ENCODE data around the gene PTRH2.

Gene PTRH2

GRCh38 chr17:59746849-59747445 lies 39.7 kb upstream of the PTRH2 start:
- Histone ChIP-seq H3K4me3 (ENCODE audit: insufficient read depth, low read depth, low read length) (no peak overlapping the region), H3K9me3 (ENCODE audit: control insufficient read depth, low read length) (no peaks in the 10 kb centered on the region), H3K27me3 (ENCODE audit: control insufficient read depth, insufficient read depth, low read length, poor library complexity, severe bottlenecking) (no peaks in the 10 kb centered on the region), H3K4me1 (ENCODE audit: control insufficient read depth, insufficient read depth, low read length) (no peaks in the 10 kb centered on the region), H3K27ac (ENCODE audit: insufficient read depth, low read depth, low read length, poor library complexity, severe bottlenecking) (no peak overlapping the region), H3K36me3 (ENCODE audit: control insufficient read depth, insufficient read depth, low read length) (peaks cover 4% of the 10 kb centered on the region)
- WGBS, 2 experiments, result 94 to 97% methylated on average over 4 of the region's 4 CpGs

GRCh38 chr17:59745040-59745439 lies 37.8 kb upstream of the PTRH2 start:
- H3K9me3 ChIP-seq (ENCODE audit: control insufficient read depth, low read length), result no peaks in the 10 kb centered on the region
- H3K27ac ChIP-seq (ENCODE audit: insufficient read depth, low read depth, low read length, poor library complexity, severe bottlenecking), result no peak overlapping the region
- no peaks in the 10 kb centered on the region for H3K27me3 ChIP-seq (ENCODE audit: control insufficient read depth, insufficient read depth, low read length, poor library complexity, severe bottlenecking)
- 100% methylated on average over 1 to 2 of the region's 2 CpGs for WGBS, 2 experiments
- no peaks in the 10 kb centered on the region for H3K4me1 ChIP-seq (ENCODE audit: control insufficient read depth, insufficient read depth, low read length)
- H3K4me3 ChIP-seq (ENCODE audit: insufficient read depth, low read depth, low read length), result no peak overlapping the region
- H3K36me3 ChIP-seq (ENCODE audit: control insufficient read depth, insufficient read depth, low read length), result peaks cover 4% of the 10 kb centered on the region

- H3K36me3 ChIP-seq (ENCODE audit: control insufficient read depth, insufficient read depth, low read length), result peaks cover 4% of the 10 kb centered on the region
- H3K4me1 ChIP-seq (ENCODE audit: control insufficient read depth, insufficient read depth, low read length), result no peaks in the 10 kb centered on the region
- H3K27ac ChIP-seq (ENCODE audit: insufficient read depth, low read depth, low read length, poor library complexity, severe bottlenecking), result no peak overlapping the region
- no peaks in the 10 kb centered on the region for H3K27me3 ChIP-seq (ENCODE audit: control insufficient read depth, insufficient read depth, low read length, poor library complexity, severe bottlenecking)
- no peak overlapping the region for H3K4me3 ChIP-seq (ENCODE audit: insufficient read depth, low read depth, low read length)
- WGBS, 2 experiments, result 93 to 96% methylated on average over 4 of the region's 4 CpGs
- H3K9me3 ChIP-seq (ENCODE audit: control insufficient read depth, low read length), result no peaks in the 10 kb centered on the region
Measured at GRCh38 chr17:59743842-59744241, 36.6 kb upstream of the PTRH2 start.

- no peaks in the 10 kb centered on the region for H3K4me1 ChIP-seq (ENCODE audit: control insufficient read depth, insufficient read depth, low read length)
- no peaks in the 10 kb centered on the region for H3K36me3 ChIP-seq (ENCODE audit: control insufficient read depth, insufficient read depth, low read length)
- no peak overlapping the region for H3K27ac ChIP-seq (ENCODE audit: insufficient read depth, low read depth, low read length, poor library complexity, severe bottlenecking)
- WGBS, 2 experiments, result 97 to 100% methylated on average over 2 to 3 of the region's 3 CpGs
- no peaks in the 10 kb centered on the region for H3K27me3 ChIP-seq (ENCODE audit: control insufficient read depth, insufficient read depth, low read length, poor library complexity, severe bottlenecking)
- H3K4me3 ChIP-seq (ENCODE audit: insufficient read depth, low read depth, low read length), result no peak overlapping the region
- H3K9me3 ChIP-seq (ENCODE audit: control insufficient read depth, low read length), result no peaks in the 10 kb centered on the region
Measured at GRCh38 chr17:59737324-59737723, 30.1 kb upstream of the PTRH2 start.

- Histone ChIP-seq H3K36me3 (ENCODE audit: control insufficient read depth, insufficient read depth, low read length) (no peaks in the 10 kb centered on the region), H3K9me3 (ENCODE audit: control insufficient read depth, low read length) (no peaks in the 10 kb centered on the region), H3K4me1 (ENCODE audit: control insufficient read depth, insufficient read depth, low read length) (no peaks in the 10 kb centered on the region), H3K27ac (ENCODE audit: insufficient read depth, low read depth, low read length, poor library complexity, severe bottlenecking) (no peak overlapping the region), H3K4me3 (ENCODE audit: insufficient read depth, low read depth, low read length) (no peak overlapping the region), H3K27me3 (ENCODE audit: control insufficient read depth, insufficient read depth, low read length, poor library complexity, severe bottlenecking) (no peaks in the 10 kb centered on the region)
- 96% methylated on average over 5 of the region's 5 CpGs for WGBS, 2 experiments
Measured at GRCh38 chr17:59734226-59734625, 27.0 kb upstream of the PTRH2 start.

- no peak overlapping the region for H3K4me3 ChIP-seq (ENCODE audit: insufficient read depth, low read depth, low read length)
- 93 to 97% methylated on average over 2 of the region's 2 CpGs for WGBS, 2 experiments
Measured at GRCh38 chr17:59733697-59734096, 26.5 kb upstream of the PTRH2 start.

GRCh38 chr17:59730268-59730834 lies 23.1 kb upstream of the PTRH2 start:
- WGBS, 2 experiments, result 75 to 96% methylated on average over 1 of the region's 1 CpG
- H3K4me3 ChIP-seq (ENCODE audit: insufficient read depth, low read depth, low read length), result no peak overlapping the region

More at GRCh38 chr17:59733697-59734096, 26.5 kb upstream of the PTRH2 start:
- no peaks in the 10 kb centered on the region for H3K27me3 ChIP-seq (ENCODE audit: control insufficient read depth, insufficient read depth, low read length, poor library complexity, severe bottlenecking)
- H3K27ac ChIP-seq (ENCODE audit: insufficient read depth, low read depth, low read length, poor library complexity, severe bottlenecking), result no peak overlapping the region
- no peaks in the 10 kb centered on the region for H3K36me3 ChIP-seq (ENCODE audit: control insufficient read depth, insufficient read depth, low read length)
- no peaks in the 10 kb centered on the region for H3K4me1 ChIP-seq (ENCODE audit: control insufficient read depth, insufficient read depth, low read length)
- no peaks in the 10 kb centered on the region for H3K9me3 ChIP-seq (ENCODE audit: control insufficient read depth, low read length)

GRCh38 chr17:59727817-59728533 lies 20.7 kb upstream of the PTRH2 start:
- H3K9me3 ChIP-seq (ENCODE audit: control insufficient read depth, low read length), result no peaks in the 10 kb centered on the region
- H3K27ac ChIP-seq (ENCODE audit: insufficient read depth, low read depth, low read length, poor library complexity, severe bottlenecking), result no peak overlapping the region
- no peak overlapping the region for H3K4me3 ChIP-seq (ENCODE audit: insufficient read depth, low read depth, low read length)
- no peaks in the 10 kb centered on the region for H3K36me3 ChIP-seq (ENCODE audit: control insufficient read depth, insufficient read depth, low read length)
- no peaks in the 10 kb centered on the region for H3K27me3 ChIP-seq (ENCODE audit: control insufficient read depth, insufficient read depth, low read length, poor library complexity, severe bottlenecking)
- WGBS, 2 experiments, result 93 to 100% methylated on average over 1 of the region's 1 CpG
- no peaks in the 10 kb centered on the region for H3K4me1 ChIP-seq (ENCODE audit: control insufficient read depth, insufficient read depth, low read length)

More at GRCh38 chr17:59730268-59730834, 23.1 kb upstream of the PTRH2 start:
- no peaks in the 10 kb centered on the region for H3K9me3 ChIP-seq (ENCODE audit: control insufficient read depth, low read length)
- H3K27ac ChIP-seq (ENCODE audit: insufficient read depth, low read depth, low read length, poor library complexity, severe bottlenecking), result no peak overlapping the region
- H3K36me3 ChIP-seq (ENCODE audit: control insufficient read depth, insufficient read depth, low read length), result no peaks in the 10 kb centered on the region
- no peaks in the 10 kb centered on the region for H3K4me1 ChIP-seq (ENCODE audit: control insufficient read depth, insufficient read depth, low read length)
- H3K27me3 ChIP-seq (ENCODE audit: control insufficient read depth, insufficient read depth, low read length, poor library complexity, severe bottlenecking), result no peaks in the 10 kb centered on the region

- Histone ChIP-seq H3K4me1 (ENCODE audit: control insufficient read depth, insufficient read depth, low read length) (no peaks in the 10 kb centered on the region), H3K27ac (ENCODE audit: insufficient read depth, low read depth, low read length, poor library complexity, severe bottlenecking) (no peak overlapping the region), H3K36me3 (ENCODE audit: control insufficient read depth, insufficient read depth, low read length) (no peaks in the 10 kb centered on the region), H3K4me3 (ENCODE audit: insufficient read depth, low read depth, low read length) (no peak overlapping the region), H3K9me3 (ENCODE audit: control insufficient read depth, low read length) (no peaks in the 10 kb centered on the region), H3K27me3 (ENCODE audit: control insufficient read depth, insufficient read depth, low read length, poor library complexity, severe bottlenecking) (no peaks in the 10 kb centered on the region)
- 92 to 100% methylated on average over 2 of the region's 2 CpGs for WGBS, 2 experiments
Measured at GRCh38 chr17:59725691-59726090, 18.5 kb upstream of the PTRH2 start.

GRCh38 chr17:59723607-59724006 lies 16.4 kb upstream of the PTRH2 start:
- WGBS, 2 experiments, result 93 to 100% methylated on average over 1 of the region's 1 CpG
- H3K4me3 ChIP-seq (ENCODE audit: insufficient read depth, low read depth, low read length), result no peak overlapping the region
- H3K9me3 ChIP-seq (ENCODE audit: control insufficient read depth, low read length), result no peaks in the 10 kb centered on the region
- no peaks in the 10 kb centered on the region for H3K4me1 ChIP-seq (ENCODE audit: control insufficient read depth, insufficient read depth, low read length)
- no peak overlapping the region for H3K27ac ChIP-seq (ENCODE audit: insufficient read depth, low read depth, low read length, poor library complexity, severe bottlenecking)
- no peaks in the 10 kb centered on the region for H3K36me3 ChIP-seq (ENCODE audit: control insufficient read depth, insufficient read depth, low read length)
- H3K27me3 ChIP-seq (ENCODE audit: control insufficient read depth, insufficient read depth, low read length, poor library complexity, severe bottlenecking), result no peaks in the 10 kb centered on the region

All from ectodermal cell (in vitro differentiated cells).